Activated T-cell treated with anti-CD3 and anti-CD28 coated beads, Interleukin-2, amount 50 U/mL, for 48 hours (primary cell): ENCODE measurements around the gene ELMO3.

Experiments used
- DNase-seq, 2 experiments: peaks; one replicate each; pipeline ENCODE4 v3.0.0-alpha.2; 2020

ELMO3 gene

GRCh38 chr16:67226804-67227566, 28.1 kb downstream of the ELMO3 start, which contains the start of gene TMEM208:
TSS of gene TMEM208 (plus strand) at chr16:67227130. CDS start at chr16:67227219, 89 bp downstream.
- peak; percentile 99 to 100 for DNase-seq

- no peak for DNase-seq
Measured at GRCh38 chr16:67227567-67227921, 28.6 kb downstream of the ELMO3 start.

- DNase-seq: no peak
Measured at GRCh38 chr16:67228034-67228785, 29.3 kb downstream of the ELMO3 start.

- no peak for DNase-seq
Measured at GRCh38 chr16:67228905-67229304, 30.0 kb downstream of the ELMO3 start.

- DNase-seq: no peak
Measured at GRCh38 chr16:67229906-67230808, 31.2 kb downstream of the ELMO3 start.

- no peak for DNase-seq
Measured at GRCh38 chr16:67230809-67231660, 32.1 kb downstream of the ELMO3 start.

- no peak for DNase-seq
Measured at GRCh38 chr16:67233596-67233995, 34.7 kb downstream of the ELMO3 start.

- DNase-seq: no peak
Measured at GRCh38 chr16:67234180-67234597, 35.3 kb downstream of the ELMO3 start.

GRCh38 chr16:67235816-67236562, 37.1 kb downstream of the ELMO3 start:
- DNase-seq: no peak

GRCh38 chr16:67236563-67237395, 37.8 kb downstream of the ELMO3 start:
- peak; percentile 94 to 95 for DNase-seq

- DNase-seq: no peak
Measured at GRCh38 chr16:67237396-67238277, 38.7 kb downstream of the ELMO3 start.

GRCh38 chr16:67238278-67238575, 39.3 kb downstream of the ELMO3 start:
- no peak for DNase-seq

- DNase-seq: no peak
Measured at GRCh38 chr16:67238806-67239470, 40.0 kb downstream of the ELMO3 start.

- no peak for DNase-seq
Measured at GRCh38 chr16:67240506-67240905, 41.6 kb downstream of the ELMO3 start.

GRCh38 chr16:67241008-67241900, 42.3 kb downstream of the ELMO3 start:
- no peak for DNase-seq

GRCh38 chr16:67242138-67242730, 43.3 kb downstream of the ELMO3 start:
- DNase-seq: no peak

- DNase-seq: no peak
Measured at GRCh38 chr16:67243481-67243880, 44.5 kb downstream of the ELMO3 start.
